ENCODE data around the gene POU3F1.
A peak's percentile ranks its signal among the peaks of the same experiment; 100 is the strongest.

The POU3F1 gene

DNA sequence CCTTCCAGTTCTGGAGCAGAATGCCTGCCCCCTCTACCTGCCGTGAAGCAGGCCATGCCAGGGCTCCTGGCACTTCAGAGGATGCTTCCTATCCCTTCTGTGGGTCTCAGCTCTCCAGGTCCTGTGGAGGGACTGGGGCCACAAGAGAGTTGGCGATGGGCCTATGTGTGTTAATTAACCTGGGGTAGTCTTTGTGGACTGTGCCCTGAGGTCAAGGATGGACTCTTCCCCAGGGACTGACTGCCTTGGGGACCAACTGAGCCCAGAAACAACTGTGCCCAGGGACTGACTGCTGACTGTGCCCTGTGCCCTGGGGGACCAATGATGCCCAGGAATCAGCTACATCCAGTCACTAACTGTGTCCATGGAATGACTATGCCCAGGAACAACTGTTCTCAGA is 37.5 kb upstream of the POU3F1 start:
- no peak overlapping the region for H3K27ac Mint-ChIP-seq (ENCODE audit: low read depth)
- peaks cover 11% of the 10 kb centered on the region for H3K27me3 Mint-ChIP-seq
- ATAC-seq (replicated peaks; ENCODE audit: extremely low read depth, poor library complexity, severe bottlenecking): no peak
- no peak for DNase-seq (ENCODE audit: low spot score in 2 of 2)
- H3K4me3 Mint-ChIP-seq: no peak overlapping the region
- no peaks in the 10 kb centered on the region for H3K4me1 Mint-ChIP-seq
- H3K36me3 Mint-ChIP-seq (ENCODE audit: insufficient read depth): no peaks in the 10 kb centered on the region
- no peaks in the 10 kb centered on the region for H3K9me3 Mint-ChIP-seq

DNA sequence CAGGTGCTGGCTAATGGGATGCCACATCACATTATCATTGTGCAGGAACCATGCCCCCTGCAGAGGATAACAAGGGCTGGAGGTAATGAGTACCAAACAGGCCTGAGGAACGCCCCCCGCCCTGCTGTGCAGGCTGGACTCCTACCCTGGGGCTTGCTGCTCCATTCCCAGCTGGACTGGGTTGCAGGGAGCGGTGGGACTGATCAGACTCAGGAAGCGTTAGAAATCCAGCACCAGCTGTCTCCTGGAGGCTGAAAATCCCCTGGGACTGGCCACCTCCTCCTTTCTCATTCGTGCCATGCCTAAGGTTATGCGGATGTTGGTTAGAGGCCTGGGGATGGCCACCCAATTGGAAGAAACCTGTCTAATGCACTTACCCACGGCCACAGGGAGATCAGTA is 36.9 kb upstream of the POU3F1 start:
- DNase-seq (ENCODE audit: low spot score in 2 of 2) (no peak), ATAC-seq (replicated peaks; ENCODE audit: extremely low read depth, poor library complexity, severe bottlenecking) (no peak)
- H3K36me3 Mint-ChIP-seq (ENCODE audit: insufficient read depth): no peaks in the 10 kb centered on the region
- no peaks in the 10 kb centered on the region for H3K9me3 Mint-ChIP-seq
- no peak overlapping the region for H3K4me3 Mint-ChIP-seq
- H3K4me1 Mint-ChIP-seq: no peaks in the 10 kb centered on the region
- no peak overlapping the region for H3K27ac Mint-ChIP-seq (ENCODE audit: low read depth)
- H3K27me3 Mint-ChIP-seq: peaks cover 10% of the 10 kb centered on the region

DNA sequence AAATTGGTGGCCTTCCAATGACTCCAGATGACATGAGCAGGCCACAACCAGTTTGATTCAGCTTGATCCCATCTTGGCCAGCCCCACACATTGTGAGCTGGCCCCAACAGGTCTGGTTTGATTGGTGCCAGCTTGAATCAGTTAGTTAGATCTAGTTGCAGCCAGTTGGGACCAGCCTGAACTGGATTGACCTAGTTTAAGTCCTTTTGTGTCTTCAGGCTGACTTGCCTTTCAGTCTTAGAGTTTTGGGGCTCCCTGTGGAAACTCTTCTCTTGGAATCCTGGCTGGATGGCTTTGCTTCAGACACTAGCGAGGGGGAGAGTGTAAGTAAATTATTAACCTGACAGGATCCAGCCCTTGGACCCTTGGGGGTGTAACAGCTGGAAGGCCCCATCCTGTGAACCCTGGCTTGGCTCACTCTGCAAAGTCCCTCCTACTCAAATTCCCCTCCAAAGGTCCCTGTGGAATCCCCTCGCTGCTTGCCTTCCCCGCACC is 36.2 kb upstream of the POU3F1 start:
- H3K4me1 Mint-ChIP-seq: no peaks in the 10 kb centered on the region
- no peak for ATAC-seq (replicated peaks; ENCODE audit: extremely low read depth, poor library complexity, severe bottlenecking)
- H3K36me3 Mint-ChIP-seq (ENCODE audit: insufficient read depth): no peaks in the 10 kb centered on the region
- no peak for DNase-seq (ENCODE audit: low spot score in 2 of 2)
- H3K9me3 Mint-ChIP-seq: no peaks in the 10 kb centered on the region
- H3K27ac Mint-ChIP-seq (ENCODE audit: low read depth): no peak overlapping the region
- H3K4me3 Mint-ChIP-seq: no peak overlapping the region
- peaks cover 3% of the 10 kb centered on the region for H3K27me3 Mint-ChIP-seq

DNA sequence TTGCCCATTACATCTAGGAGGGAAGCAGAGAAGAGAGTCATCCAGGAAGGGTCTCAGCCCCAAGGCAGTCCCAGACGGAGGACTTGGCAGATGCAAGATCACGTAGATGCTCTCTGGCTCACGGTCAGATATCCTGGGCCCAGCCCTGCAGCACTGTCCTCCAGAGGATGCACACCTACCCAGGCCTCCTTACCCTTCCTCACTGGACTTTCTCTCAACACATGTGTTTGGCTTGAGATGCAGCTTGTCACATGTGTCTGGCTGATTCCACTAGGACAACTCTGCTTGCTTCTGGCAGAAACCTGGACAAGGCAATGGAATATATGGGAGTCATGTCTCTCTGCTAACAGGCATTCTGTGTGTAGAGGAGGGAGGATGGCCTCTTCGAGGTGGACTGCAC is 32.4 kb upstream of the POU3F1 start:
- Mint-ChIP-seq H3K36me3 (ENCODE audit: insufficient read depth) (no peaks in the 10 kb centered on the region), H3K4me3 (no peak overlapping the region), H3K27me3 (no peaks in the 10 kb centered on the region), H3K4me1 (no peaks in the 10 kb centered on the region), H3K9me3 (no peaks in the 10 kb centered on the region), H3K27ac (ENCODE audit: low read depth) (no peak overlapping the region)
- no peak for DNase-seq (ENCODE audit: low spot score in 2 of 2)
- ATAC-seq (replicated peaks; ENCODE audit: extremely low read depth, poor library complexity, severe bottlenecking): no peak

DNA sequence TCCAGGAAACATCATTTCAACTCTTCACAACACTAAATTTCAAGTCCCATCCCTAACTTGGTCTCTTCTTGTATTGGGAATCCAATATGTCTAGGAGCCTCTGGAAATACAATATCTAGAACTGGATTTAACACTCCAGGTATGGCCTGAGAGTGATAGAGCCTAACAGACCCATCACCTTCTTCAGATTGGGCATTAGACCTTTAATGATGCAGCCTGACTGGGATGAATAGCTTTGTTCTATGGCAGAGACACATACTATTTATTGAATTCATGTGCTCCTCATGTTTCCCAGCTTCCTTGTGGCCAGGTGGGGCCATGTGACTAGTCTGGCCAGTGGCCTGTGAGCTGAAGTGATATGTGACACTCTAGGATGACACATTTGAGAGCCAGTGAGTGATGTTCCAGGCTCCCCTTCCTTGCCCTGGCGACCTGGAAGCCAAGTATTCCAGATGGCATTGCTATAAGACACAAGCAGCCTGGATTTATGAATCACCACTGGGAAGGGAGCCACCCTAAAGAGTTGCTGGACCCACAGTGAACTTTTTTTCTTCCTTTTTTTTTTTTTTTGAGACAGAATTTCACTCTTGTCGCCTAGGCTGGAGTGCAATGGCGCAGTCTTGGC is 31.0 kb upstream of the POU3F1 start:
- no peak for ATAC-seq (replicated peaks; ENCODE audit: extremely low read depth, poor library complexity, severe bottlenecking)
- Mint-ChIP-seq H3K9me3 (no peaks in the 10 kb centered on the region), H3K4me3 (no peak overlapping the region), H3K36me3 (ENCODE audit: insufficient read depth) (no peaks in the 10 kb centered on the region), H3K27me3 (peaks cover 10% of the 10 kb centered on the region), H3K4me1 (no peaks in the 10 kb centered on the region), H3K27ac (ENCODE audit: low read depth) (no peak overlapping the region)
- no peak for DNase-seq (ENCODE audit: low spot score in 2 of 2)

DNA sequence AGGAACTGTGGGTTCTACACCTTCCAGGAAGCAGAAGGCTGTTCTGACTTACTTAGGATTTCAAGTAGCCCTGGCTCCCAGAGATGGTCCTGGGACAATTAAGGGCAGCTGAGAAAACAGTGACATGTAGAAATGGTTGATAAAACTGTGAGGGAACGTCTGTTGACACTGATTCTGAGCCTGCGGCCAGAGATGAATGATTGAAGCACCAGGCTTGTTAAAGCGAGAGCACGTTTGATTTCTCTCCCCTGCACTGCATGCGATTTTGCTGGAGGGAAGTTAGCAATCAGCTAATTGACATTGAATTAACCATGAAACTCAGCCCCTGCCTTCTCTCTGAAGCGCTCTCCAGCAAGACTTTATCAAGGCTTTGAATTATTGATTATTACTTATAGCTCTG is 29.9 kb upstream of the POU3F1 start:
- DNase-seq (ENCODE audit: low spot score in 2 of 2): no peak
- ATAC-seq (replicated peaks; ENCODE audit: extremely low read depth, poor library complexity, severe bottlenecking): no peak
- Mint-ChIP-seq H3K9me3 (no peaks in the 10 kb centered on the region), H3K36me3 (ENCODE audit: insufficient read depth) (no peaks in the 10 kb centered on the region), H3K4me1 (no peaks in the 10 kb centered on the region), H3K27me3 (peaks cover 10% of the 10 kb centered on the region), H3K4me3 (no peak overlapping the region), H3K27ac (ENCODE audit: low read depth) (no peak overlapping the region)

DNA sequence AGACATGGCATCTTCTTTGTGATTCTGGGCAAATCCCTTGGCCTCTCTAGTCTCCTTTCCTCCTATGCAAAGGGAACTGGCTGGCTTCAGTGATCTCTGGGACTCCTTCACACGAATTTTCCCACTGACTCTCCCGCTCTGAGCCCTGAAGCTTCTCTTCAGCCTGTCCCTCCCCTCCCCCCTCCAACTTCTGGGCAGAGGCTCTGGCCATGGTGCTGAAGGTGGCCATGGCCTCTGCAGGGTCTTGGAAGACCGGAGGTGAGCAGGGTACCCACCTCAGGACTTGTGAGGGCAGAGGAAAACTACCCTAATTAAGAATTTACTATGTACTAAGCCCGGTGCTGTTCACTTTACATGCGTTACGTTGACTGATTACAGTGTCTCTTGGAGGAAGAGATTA is 29.4 kb upstream of the POU3F1 start:
- ATAC-seq (replicated peaks; ENCODE audit: extremely low read depth, poor library complexity, severe bottlenecking) (no peak), DNase-seq (ENCODE audit: low spot score in 2 of 2) (no peak)
- no peak overlapping the region for H3K27ac Mint-ChIP-seq (ENCODE audit: low read depth)
- no peaks in the 10 kb centered on the region for H3K9me3 Mint-ChIP-seq
- H3K4me1 Mint-ChIP-seq: no peaks in the 10 kb centered on the region
- peaks cover 10% of the 10 kb centered on the region for H3K27me3 Mint-ChIP-seq
- no peaks in the 10 kb centered on the region for H3K36me3 Mint-ChIP-seq (ENCODE audit: insufficient read depth)
- no peak overlapping the region for H3K4me3 Mint-ChIP-seq

DNA sequence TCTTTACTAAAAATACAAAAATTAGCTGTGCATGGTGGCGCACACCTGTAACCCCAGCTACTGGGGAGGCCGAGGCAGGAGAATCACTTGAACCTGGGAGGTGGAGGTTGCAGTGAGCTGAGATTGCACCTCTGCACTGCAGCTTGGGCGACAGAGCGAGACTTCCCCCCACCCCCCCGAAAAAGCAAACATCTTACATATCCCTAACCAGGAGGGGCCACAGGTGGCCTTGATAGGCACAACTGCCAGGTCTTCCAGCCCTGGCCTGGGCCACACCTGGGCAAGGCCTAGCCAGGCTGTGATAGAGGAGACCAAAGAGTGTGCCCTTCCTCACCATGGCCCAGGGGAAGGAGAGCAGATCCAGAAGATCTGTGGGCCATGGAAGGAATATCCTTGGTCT is 28.6 kb upstream of the POU3F1 start:
- ATAC-seq (replicated peaks; ENCODE audit: extremely low read depth, poor library complexity, severe bottlenecking) (no peak), DNase-seq (ENCODE audit: low spot score in 2 of 2) (no peak)
- H3K4me1 Mint-ChIP-seq: no peaks in the 10 kb centered on the region
- no peak overlapping the region for H3K4me3 Mint-ChIP-seq
- peaks cover 18% of the 10 kb centered on the region for H3K27me3 Mint-ChIP-seq
- no peaks in the 10 kb centered on the region for H3K36me3 Mint-ChIP-seq (ENCODE audit: insufficient read depth)
- no peak overlapping the region for H3K27ac Mint-ChIP-seq (ENCODE audit: low read depth)
- no peaks in the 10 kb centered on the region for H3K9me3 Mint-ChIP-seq

DNA sequence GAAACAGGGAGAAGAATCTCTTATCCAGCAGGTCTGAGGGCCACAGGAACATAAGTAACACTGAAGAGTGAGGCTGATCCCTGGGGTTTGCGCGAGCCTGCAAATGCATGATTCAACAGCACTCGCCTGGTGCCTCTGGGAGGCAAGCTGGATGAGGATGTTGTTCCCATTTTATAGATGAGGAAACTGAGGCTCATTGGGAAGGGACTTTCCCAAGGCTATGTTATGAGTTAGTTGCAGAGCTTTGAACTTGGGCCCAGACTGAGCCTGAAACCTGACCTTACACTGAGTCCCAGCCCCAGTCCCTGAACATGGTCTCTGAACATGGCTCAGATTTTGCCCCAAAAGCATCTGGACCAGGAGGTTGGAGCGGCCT is 27.7 kb upstream of the POU3F1 start:
- ATAC-seq (replicated peaks; ENCODE audit: extremely low read depth, poor library complexity, severe bottlenecking) (no peak), DNase-seq (ENCODE audit: low spot score in 2 of 2) (no peak)
- H3K4me3 Mint-ChIP-seq: no peak overlapping the region
- H3K9me3 Mint-ChIP-seq: no peaks in the 10 kb centered on the region
- H3K27me3 Mint-ChIP-seq: peaks cover 27% of the 10 kb centered on the region
- H3K27ac Mint-ChIP-seq (ENCODE audit: low read depth): no peak overlapping the region
- no peaks in the 10 kb centered on the region for H3K36me3 Mint-ChIP-seq (ENCODE audit: insufficient read depth)
- no peaks in the 10 kb centered on the region for H3K4me1 Mint-ChIP-seq

DNA sequence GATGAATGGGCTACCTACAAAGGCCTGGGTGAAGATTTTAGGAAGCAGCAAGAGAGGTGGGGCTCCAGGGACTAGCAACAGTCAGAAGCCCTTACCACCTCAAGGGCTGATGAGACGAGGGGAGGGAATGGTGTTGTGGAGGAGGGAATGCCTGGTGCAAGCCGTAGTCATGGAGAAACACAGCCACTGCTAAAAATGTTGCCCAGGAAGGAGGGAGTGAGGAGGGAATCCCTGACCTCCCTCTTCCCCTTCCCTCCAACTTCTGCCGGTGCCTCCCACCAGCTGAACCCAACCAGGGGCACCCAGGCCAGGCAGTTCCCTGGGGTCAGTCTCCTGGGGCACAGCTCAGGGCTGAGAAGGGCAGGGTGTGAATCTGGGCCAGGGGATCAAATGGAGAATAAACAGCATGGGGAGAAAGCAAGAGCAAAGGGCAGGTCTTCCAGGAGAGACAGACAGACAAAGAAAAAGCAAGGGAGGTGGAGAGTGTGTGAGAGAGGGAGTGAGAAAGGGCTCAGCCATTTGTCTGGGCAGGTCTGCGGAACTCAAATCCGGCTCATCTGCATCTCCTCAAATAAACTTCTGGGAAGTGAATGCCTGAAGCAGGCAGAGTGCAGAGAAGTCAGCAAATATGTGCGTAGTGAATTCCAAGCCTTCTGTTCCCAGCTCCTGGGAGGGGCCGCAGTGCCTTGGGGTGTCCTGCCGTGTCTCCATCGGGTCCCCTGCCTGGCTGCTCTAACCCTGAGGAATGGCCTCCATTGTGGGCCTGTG is 27.1 kb upstream of the POU3F1 start:
- no peak for ATAC-seq (replicated peaks; ENCODE audit: extremely low read depth, poor library complexity, severe bottlenecking)
- Mint-ChIP-seq H3K9me3 (no peaks in the 10 kb centered on the region), H3K36me3 (ENCODE audit: insufficient read depth) (no peaks in the 10 kb centered on the region), H3K27me3 (peaks cover 30% of the 10 kb centered on the region), H3K27ac (ENCODE audit: low read depth) (no peak overlapping the region), H3K4me1 (no peaks in the 10 kb centered on the region), H3K4me3 (no peak overlapping the region)
- no peak for DNase-seq (ENCODE audit: low spot score in 2 of 2)

DNA sequence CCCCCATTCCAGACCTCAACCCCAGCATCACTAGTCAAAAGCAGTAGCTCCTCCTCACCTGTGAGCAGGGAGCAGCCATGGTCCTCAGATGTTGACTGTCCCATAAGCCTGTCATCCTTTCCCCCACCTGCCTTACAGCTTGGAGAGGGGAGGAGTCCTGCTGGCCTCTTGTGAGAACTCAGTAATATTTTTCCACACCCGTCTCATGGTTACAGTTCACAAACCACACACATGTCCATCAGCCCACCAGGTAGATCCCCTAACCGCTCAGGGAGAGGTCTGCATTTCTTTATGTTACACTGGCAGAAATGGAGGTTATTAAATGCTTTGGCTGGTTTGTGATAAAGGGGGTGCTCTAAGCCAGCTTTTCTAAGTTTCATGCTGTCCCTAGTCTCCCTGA is 26.3 kb upstream of the POU3F1 start:
- no peaks in the 10 kb centered on the region for H3K9me3 Mint-ChIP-seq
- H3K27me3 Mint-ChIP-seq: peaks cover 39% of the 10 kb centered on the region
- no peaks in the 10 kb centered on the region for H3K4me1 Mint-ChIP-seq
- H3K36me3 Mint-ChIP-seq (ENCODE audit: insufficient read depth): no peaks in the 10 kb centered on the region
- ATAC-seq (replicated peaks; ENCODE audit: extremely low read depth, poor library complexity, severe bottlenecking) (no peak), DNase-seq (ENCODE audit: low spot score in 2 of 2) (no peak)
- no peak overlapping the region for H3K27ac Mint-ChIP-seq (ENCODE audit: low read depth)
- no peak overlapping the region for H3K4me3 Mint-ChIP-seq

DNA sequence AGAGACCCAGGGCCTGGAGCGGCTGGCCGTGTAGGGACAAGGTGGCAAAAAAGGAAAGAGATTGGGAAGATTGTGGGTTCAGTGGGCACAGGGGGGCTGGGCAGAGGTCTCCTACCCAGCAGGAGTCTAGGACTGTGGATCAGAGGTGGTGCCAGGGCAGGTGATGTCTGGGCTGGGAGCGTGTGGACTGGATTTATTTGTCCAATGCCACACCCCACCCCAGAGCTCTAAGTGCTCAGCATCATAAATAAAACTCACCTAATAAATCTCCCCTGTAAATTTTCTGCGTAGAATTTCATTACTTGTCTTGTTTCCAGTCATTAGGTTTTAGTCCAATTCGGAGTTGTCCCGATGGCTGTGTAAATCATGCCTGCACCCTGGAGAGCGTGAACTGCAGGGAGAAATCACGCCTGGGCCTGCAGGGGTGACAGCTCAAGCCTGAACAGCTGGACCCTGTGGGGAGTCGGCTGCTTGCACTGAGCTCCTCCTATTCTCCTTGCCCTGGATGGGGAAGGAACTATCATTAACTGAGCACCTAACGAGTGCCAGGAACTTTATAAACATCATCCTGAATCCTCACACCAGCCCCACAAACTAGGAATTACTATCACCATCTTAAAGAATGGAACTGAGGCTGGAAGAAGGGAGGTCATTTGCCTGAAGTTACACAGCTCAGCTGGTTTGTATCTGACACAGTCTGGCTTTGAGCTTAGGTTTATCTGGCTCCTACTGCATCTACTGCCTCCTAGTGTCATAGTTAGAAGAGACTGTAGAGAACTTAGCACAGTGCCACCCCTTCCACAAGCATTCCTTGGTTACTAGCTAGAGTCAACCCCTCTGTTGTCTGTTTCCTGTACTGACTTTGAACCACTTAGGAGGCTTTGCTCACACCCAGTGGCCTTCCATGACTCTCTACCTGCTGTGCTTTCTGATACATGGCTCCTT is 25.0 kb upstream of the POU3F1 start:
- peak; percentile 49 for ATAC-seq (replicated peaks; ENCODE audit: extremely low read depth, poor library complexity, severe bottlenecking)
- Mint-ChIP-seq H3K9me3 (no peaks in the 10 kb centered on the region), H3K27me3 (peaks cover 43% of the 10 kb centered on the region), H3K36me3 (ENCODE audit: insufficient read depth) (no peaks in the 10 kb centered on the region), H3K4me1 (no peaks in the 10 kb centered on the region), H3K27ac (ENCODE audit: low read depth) (no peak overlapping the region), H3K4me3 (no peak overlapping the region)
- no peak for DNase-seq (ENCODE audit: low spot score in 2 of 2)
